Panc1 (cell line): ENCODE results near the gene WAPL. TPM values are rescaled to one million over a fixed set of nuclear protein-coding genes. Genes with fewer than 3 reads are reported as not detected.

Experiments used
- ATAC-seq: fragments of 200-7000 bp; cut with Tn5 transposase; 2 replicates; pipeline ENCODE4 v1.9.1; 2020; ENCODE audit warnings: mild to moderate bottlenecking, moderate library complexity
- BruUV-seq: library from RNA; stranded (reverse); fragments of 400-500 nt; replicated peaks from 2 replicates; lab custom pipeline; 2021; lab: Mats Ljungman, UMichigan
- CTCF ChIA-PET: fragments of 300-600 bp; sonication (Branson Sonifier 250); formaldehyde crosslinking; loops from one replicate; lab custom pipeline; 2022; ENCODE audit warnings: antibody characterized with exemption; lab: Charles Lee
- POLR2A ChIA-PET: fragments of 300-600 bp; sonication (Branson Sonifier 250); formaldehyde crosslinking; loops from one replicate; lab custom pipeline; 2022; ENCODE audit warnings: antibody characterized with exemption; lab: Charles Lee
- DNase-seq: peaks from one replicate; pipeline ENCODE4 v3.0.0-alpha.2; 2010; ENCODE audit warnings: low read depth, low spot score
- H3K27ac ChIP-seq: 2 replicates; pipeline ENCODE4 v1.5.1; 2011; ENCODE audit warnings: mild to moderate bottlenecking, low read length, inconsistent platforms
- H3K27me3 ChIP-seq: fragments of 200-500 bp; sonication (Bioruptor generic); 2 replicates; pipeline ENCODE4 v1.6.0; 2014; ENCODE audit warnings: low read length, inconsistent platforms; ENCODE audit not compliant: control insufficient read depth, insufficient read depth
- H3K36me3 ChIP-seq: fragments of 200-500 bp; sonication (Bioruptor generic); 2 replicates; pipeline ENCODE4 v1.5.1; 2014; ENCODE audit warnings: inconsistent platforms, mild to moderate bottlenecking, low read length, moderate library complexity; ENCODE audit not compliant: control insufficient read depth, insufficient read depth
- H3K4me1 ChIP-seq: 2 replicates; pipeline ENCODE4 v1.5.1; 2011; ENCODE audit warnings: inconsistent platforms, mild to moderate bottlenecking, low read length, moderate library complexity; ENCODE audit not compliant: control insufficient read depth, insufficient read depth
- H3K4me3 ChIP-seq, 2 experiments: 2 replicates each; pipeline ENCODE4 v1.5.1; 2011 to 2012; ENCODE audit warnings: low read depth in 2 of 2, low read length in 2 of 2, mild to moderate bottlenecking in 2 of 2, inconsistent platforms in 1 of 2, moderate library complexity in 1 of 2
- H3K9me3 ChIP-seq: fragments of 200-500 bp; sonication (Bioruptor generic); 2 replicates; pipeline ENCODE4 v1.5.1; 2014; ENCODE audit warnings: low read depth, mild to moderate bottlenecking, inconsistent platforms, low read length, moderate library complexity; ENCODE audit not compliant: control insufficient read depth, insufficient read depth
- CTCF ChIP-seq: fragments of 450-650 bp; IDR thresholded peaks from 2 replicates; pipeline ENCODE4 v1.5.1; 2017; ENCODE audit warnings: mild to moderate bottlenecking
- POLR2AphosphoS5 ChIP-seq: IDR thresholded peaks from 2 replicates; pipeline ENCODE4 v1.6.1; 2012; ENCODE audit warnings: mild to moderate bottlenecking, low read depth, low read length, moderate library complexity
- REST ChIP-seq, 2 experiments: IDR thresholded peaks; 2 replicates each; pipeline ENCODE4 v1.6.1; 2011 to 2012; ENCODE audit warnings: low read depth in 2 of 2, control low read depth in 1 of 2, low read length in 1 of 2, mild to moderate bottlenecking in 1 of 2, moderate library complexity in 1 of 2; ENCODE audit not compliant: insufficient read depth in 1 of 2
- SIN3A ChIP-seq: IDR thresholded peaks from 2 replicates; pipeline ENCODE4 v1.6.1; 2012; ENCODE audit warnings: low read depth, mild to moderate bottlenecking, low read length, moderate library complexity, borderline replicate concordance; ENCODE audit not compliant: insufficient read depth
- TCF7L2 ChIP-seq: IDR thresholded peaks from 2 replicates; pipeline ENCODE4 v1.6.1; 2011; ENCODE audit warnings: mild to moderate bottlenecking, low read depth, low read length, inconsistent platforms
- in situ Hi-C: cut with HindIII; loops from 2 replicates; pipeline ENCODE4 v1.10.0; 2016; ENCODE audit warnings: low sequenced_read_pairs, low pct_unique_long_range_greater_than_20kb
- intact Hi-C: fragments of 100-400 bp; cut with micrococcal nuclease; formaldehyde crosslinking; loops from one replicate; pipeline ENCODE4 v1.10.0; 2022; ENCODE audit not compliant: unreplicated experiment
- total RNA-seq: library from RNA; stranded (reverse); gene quantifications from one replicate; pipeline ENCODE4 v1.2.1, GENCODE V29; 2021; ENCODE audit not compliant: unreplicated experiment

The WAPL gene
- total RNA-seq, 1 experiment from 2014 or later, result 56.2 TPM

- Histone ChIP-seq H3K36me3 (peaks cover 38% of the 10 kb centered on the region), H3K9me3 (no peaks in the 10 kb centered on the region), H3K27ac (no peak overlapping the region), H3K4me3 (no peak overlapping the region), H3K4me1 (peaks cover 2% of the 10 kb centered on the region; the same call in 1 of the 2 replicates), H3K27me3 (no peaks in the 10 kb centered on the region)
- intact Hi-C loops (no loop called here), in situ Hi-C loops (no loop called here)
- ChIA-PET POLR2A (no interaction called here), CTCF (no interaction called here)
- BruUV-seq, result no TSS peak
- TF ChIP-seq CTCF (no peak), REST (IDR thresholded peaks at IDR 0.05; ENCODE audit: insufficient read depth in 1 of 2, low read depth in 2 of 2, low read length in 1 of 2) (no peak), POLR2AphosphoS5 (no peak), SIN3A (no peak), TCF7L2 (no peak)
- ATAC-seq, result no peak
- no peak for DNase-seq
These were observed 20.7 kb downstream of the WAPL start for GRCh38 chr10:86500846-86501245.

- Histone ChIP-seq H3K4me3 (no peak overlapping the region), H3K27me3 (no peaks in the 10 kb centered on the region), H3K36me3 (peaks cover 44% of the 10 kb centered on the region), H3K4me1 (no peaks in the 10 kb centered on the region), H3K9me3 (no peaks in the 10 kb centered on the region), H3K27ac (no peak overlapping the region)
- intact Hi-C loops (no loop called here), in situ Hi-C loops (no loop called here)
- ChIA-PET CTCF (no interaction called here), POLR2A (interaction anchor here (0.7 to 0.9 kb wide), 2 partner anchors 35 to 413 kb away, joined by 3 read pairs; no protein-coding TSS in a partner anchor)
- ATAC-seq (no peak), DNase-seq (no peak)
- no TSS peak for BruUV-seq
- no peak for TF ChIP-seq SIN3A
- no peak for TF ChIP-seq TCF7L2
- TF ChIP-seq REST (IDR thresholded peaks at IDR 0.05; ENCODE audit: insufficient read depth in 1 of 2, low read depth in 2 of 2, low read length in 1 of 2), result no peak
- no peak for TF ChIP-seq CTCF
- TF ChIP-seq POLR2AphosphoS5, result no peak
These were observed 23.0 kb downstream of the WAPL start for GRCh38 chr10:86498598-86498997.
